GM12864 (cell line): ENCODE measurements around the gene C22orf39.
A peak's percentile ranks its signal among the peaks of the same experiment; 100 is the strongest.
"Not testable (repeated sequence)": the region's sequence is repeated elsewhere in the genome, so short reads cannot be mapped to it uniquely, and the experiment has no call there.

Experiments used
- DNase-seq: peaks from one replicate; pipeline ENCODE4 v3.0.0-alpha.2; 2011; ENCODE audit warnings: low read depth
- H3K4me3 ChIP-seq: 2 replicates; pipeline ENCODE4 v1.5.1; 2011; ENCODE audit warnings: mild to moderate bottlenecking, low read depth, low read length, control low read depth
- CTCF ChIP-seq: IDR thresholded peaks from 2 replicates; pipeline ENCODE4 v1.5.1; 2011; ENCODE audit warnings: low read depth, mild to moderate bottlenecking, moderate library complexity, low read length, control low read depth, inconsistent platforms; ENCODE audit errors: missing control alignments

C22orf39 gene

GRCh38 chr22:19446603-19447329 is 745 bp downstream of the C22orf39 start:
- peak overlapping the region; percentile 87 for H3K4me3 ChIP-seq
- TF ChIP-seq CTCF: no peak
- DNase-seq: no peak

DNA sequence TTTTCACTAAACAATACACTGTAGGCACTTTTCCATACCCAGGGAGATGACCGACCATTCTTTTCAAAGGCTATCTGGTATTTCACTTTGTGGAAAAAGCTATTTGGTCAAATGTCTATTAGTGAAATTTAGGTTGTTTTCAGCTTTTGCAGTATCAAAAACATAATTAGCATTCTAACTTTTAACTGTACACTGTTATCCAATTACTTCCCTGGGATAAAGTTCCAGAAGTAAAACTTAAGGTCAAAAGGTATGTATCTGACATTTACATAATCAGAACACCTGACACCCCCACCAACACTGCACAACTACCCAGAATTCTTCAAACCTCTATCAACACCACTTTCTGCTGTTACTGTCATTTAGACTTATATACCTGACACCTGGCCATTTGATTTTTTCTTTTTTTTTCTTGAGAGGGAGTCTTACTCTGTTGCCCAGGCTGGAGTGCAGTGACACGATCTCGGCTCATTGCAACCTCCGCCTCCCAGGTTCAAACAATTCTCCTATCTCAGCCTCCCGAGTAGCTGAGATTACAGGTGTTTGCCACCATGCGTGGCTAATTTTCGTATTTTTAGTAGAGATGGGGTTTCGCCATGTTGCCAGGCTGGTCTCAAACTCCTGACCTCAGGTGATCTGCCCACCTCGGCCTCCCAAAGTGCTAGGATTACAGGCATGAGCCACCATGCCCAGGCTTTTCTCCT is 2.1 kb downstream of the C22orf39 start:
- not testable (repeated sequence) for DNase-seq, H3K4me3 ChIP-seq

- TF ChIP-seq CTCF: no peak
- no peak overlapping the region for H3K4me3 ChIP-seq
- DNase-seq: no peak
Observed at GRCh38 chr22:19443544-19444211, 3.8 kb downstream of the C22orf39 start.

- no peak for TF ChIP-seq CTCF
- no peak for DNase-seq
- no peak overlapping the region for H3K4me3 ChIP-seq
Observed at GRCh38 chr22:19442166-19442565, 5.3 kb downstream of the C22orf39 start.

DNA sequence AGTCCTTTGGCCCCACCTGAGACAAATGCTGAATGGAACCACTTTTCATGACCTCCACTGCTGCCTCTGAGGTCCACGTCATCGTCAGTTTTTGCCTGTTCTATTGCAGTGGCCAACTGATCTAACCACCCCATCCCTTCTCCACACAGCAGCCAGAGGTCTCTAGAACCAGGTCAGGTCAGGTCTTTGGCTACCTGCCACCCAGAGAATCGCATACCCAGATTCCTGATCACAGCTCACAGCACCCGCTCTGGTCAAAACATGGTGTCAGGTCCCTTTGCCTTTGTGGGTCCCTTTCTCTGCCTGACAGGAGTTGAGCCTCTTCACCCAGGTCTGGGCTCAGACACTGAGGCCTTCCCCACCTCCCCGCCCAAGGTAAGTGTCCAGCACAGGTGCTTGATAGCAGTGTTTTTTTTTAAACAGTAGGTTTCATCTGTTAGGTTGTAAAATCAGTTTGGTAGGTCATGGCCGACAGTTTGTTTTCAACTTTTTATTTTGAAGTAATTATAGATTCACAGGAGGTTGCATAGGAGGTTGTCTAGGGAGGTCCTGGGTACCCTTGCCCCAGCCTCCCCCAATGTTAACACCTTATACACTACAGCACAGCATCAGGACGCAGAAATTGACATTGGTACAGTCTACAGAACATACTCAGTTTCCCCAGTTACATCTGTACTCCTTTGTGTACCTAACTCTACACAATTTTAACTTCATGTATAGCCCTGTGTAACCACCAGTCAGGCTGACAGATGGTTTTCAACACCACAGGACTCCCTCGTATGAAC is 6.9 kb downstream of the C22orf39 start:
- H3K4me3 ChIP-seq: no peak overlapping the region
- no peak for DNase-seq
- no peak for TF ChIP-seq CTCF

- no peak for DNase-seq
Observed at GRCh38 chr22:19438298-19438697, 9.2 kb downstream of the C22orf39 start.

GRCh38 chr22:19436444-19437161 is 10.9 kb downstream of the C22orf39 start:
- DNase-seq, H3K4me3 ChIP-seq: not testable (repeated sequence)

More at GRCh38 chr22:19438298-19438697, 9.2 kb downstream of the C22orf39 start:
- TF ChIP-seq CTCF: no peak
- no peak overlapping the region for H3K4me3 ChIP-seq
